AG10803 (cell line): ENCODE results near the gene MIER1.
A peak's percentile ranks its signal among the peaks of the same experiment; 100 is the strongest.

ENCODE experiments used
- DNase-seq: peaks from one replicate; pipeline ENCODE4 v3.0.0; 2010; ENCODE audit warnings: low read depth
- H3K4me3 ChIP-seq: 2 replicates; pipeline ENCODE4 v1.5.1; 2011; ENCODE audit warnings: mild to moderate bottlenecking, low read length, control low read depth
- CTCF ChIP-seq: conservative IDR thresholded peaks from 2 replicates; pipeline ENCODE4 v1.5.1; 2011; ENCODE audit warnings: mild to moderate bottlenecking, low read length, control low read depth, inconsistent platforms

MIER1 gene

DNA sequence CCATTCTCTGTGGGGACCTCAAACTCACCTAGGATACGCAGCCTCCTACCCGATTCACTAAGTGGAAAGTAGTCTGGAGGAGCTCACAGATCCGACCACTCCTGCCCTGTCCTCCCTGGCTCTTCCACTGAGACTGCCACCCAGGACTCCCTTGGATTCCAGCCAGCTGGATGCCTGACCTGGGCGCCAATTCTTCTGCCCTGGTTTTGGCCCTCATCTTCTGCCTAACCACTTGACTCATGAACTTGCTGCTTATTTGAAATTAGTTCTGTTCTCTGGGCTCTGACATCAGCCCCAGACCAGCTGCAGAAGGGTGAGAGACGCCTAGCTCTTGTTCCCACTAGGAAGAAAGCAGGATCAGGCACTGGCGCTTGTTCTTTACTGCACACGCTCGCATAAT lies 80.3 kb downstream of the MIER1 start:
- no peak overlapping the region for H3K4me3 ChIP-seq
- TF ChIP-seq CTCF = no peak
- DNase-seq = no peak

GRCh38 chr1:67009792-67010191 lies 85.0 kb downstream of the MIER1 start:
- no peak overlapping the region for H3K4me3 ChIP-seq
- no peak for TF ChIP-seq CTCF
- no peak for DNase-seq

DNA sequence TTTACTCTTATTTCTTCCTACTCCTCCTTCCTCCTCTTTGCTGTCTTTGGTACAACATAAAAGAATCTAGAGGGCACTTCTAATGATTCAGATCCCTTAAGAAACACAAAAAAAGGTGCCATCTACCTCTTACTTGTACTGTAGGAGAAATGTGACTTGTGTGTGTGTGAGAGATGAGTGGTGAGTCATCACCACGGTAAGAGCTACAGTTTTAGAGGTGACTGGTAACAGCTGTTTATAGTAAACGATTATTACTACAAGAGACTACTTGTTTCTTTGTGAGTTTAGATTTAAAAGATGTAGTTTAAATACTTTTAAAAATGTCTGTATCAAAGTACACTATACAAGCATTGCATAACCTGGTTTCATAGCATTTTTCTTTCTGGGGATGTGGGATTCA lies 88.8 kb downstream of the MIER1 start:
- no peak overlapping the region for H3K4me3 ChIP-seq
- TF ChIP-seq CTCF = no peak
- peak; percentile 48 for DNase-seq

- DNase-seq = no peak
- TF ChIP-seq CTCF = no peak
- H3K4me3 ChIP-seq = no peak overlapping the region
Observed at GRCh38 chr1:67018574-67018973, 93.8 kb downstream of the MIER1 start.

DNA sequence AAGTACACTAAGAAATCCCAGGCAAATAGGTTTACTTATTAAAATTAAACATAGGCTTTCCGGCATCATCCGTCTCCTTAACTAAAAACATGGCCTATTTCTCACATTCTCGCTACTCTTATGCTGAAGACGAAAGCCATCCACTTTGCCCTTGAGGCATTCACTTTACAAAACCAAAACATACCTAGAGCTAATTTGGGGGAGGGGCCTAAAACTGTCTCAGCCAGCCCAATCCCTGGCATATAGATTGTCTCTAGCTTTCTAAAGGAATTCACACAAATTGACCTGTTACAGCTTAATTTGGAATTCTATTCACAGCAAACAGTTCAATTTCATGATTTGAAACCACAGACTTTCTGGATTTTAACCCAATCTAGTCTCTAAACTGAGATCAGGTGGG lies 94.3 kb downstream of the MIER1 start:
- DNase-seq = no peak
- H3K4me3 ChIP-seq = no peak overlapping the region
- TF ChIP-seq CTCF = no peak

GRCh38 chr1:67019600-67020136 lies 94.9 kb downstream of the MIER1 start:
- H3K4me3 ChIP-seq = no peak overlapping the region
- TF ChIP-seq CTCF = no peak
- peak; percentile 64 for DNase-seq

DNA sequence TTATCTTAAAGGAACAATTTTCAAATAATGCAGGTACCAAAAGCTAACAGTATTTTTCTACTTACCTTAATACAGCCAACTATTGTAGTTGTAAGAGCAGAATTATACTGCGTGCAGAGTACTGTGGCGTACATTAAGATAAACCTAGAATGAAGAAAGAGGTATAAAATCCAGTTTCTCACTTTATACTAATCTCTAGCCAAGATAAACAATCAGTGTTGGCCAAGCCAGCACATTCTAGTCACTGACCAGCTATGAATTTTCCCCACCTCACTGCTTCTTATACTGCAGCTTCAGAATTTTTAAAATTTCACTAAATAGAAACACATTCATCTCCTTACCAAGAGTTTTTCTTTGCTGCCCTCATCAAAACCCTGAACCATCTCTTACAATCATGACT lies 95.5 kb downstream of the MIER1 start:
- DNase-seq = peak; percentile 57
- H3K4me3 ChIP-seq = no peak overlapping the region
- TF ChIP-seq CTCF = no peak
